ENCODE results near the gene FTL.

FTL gene

DNA sequence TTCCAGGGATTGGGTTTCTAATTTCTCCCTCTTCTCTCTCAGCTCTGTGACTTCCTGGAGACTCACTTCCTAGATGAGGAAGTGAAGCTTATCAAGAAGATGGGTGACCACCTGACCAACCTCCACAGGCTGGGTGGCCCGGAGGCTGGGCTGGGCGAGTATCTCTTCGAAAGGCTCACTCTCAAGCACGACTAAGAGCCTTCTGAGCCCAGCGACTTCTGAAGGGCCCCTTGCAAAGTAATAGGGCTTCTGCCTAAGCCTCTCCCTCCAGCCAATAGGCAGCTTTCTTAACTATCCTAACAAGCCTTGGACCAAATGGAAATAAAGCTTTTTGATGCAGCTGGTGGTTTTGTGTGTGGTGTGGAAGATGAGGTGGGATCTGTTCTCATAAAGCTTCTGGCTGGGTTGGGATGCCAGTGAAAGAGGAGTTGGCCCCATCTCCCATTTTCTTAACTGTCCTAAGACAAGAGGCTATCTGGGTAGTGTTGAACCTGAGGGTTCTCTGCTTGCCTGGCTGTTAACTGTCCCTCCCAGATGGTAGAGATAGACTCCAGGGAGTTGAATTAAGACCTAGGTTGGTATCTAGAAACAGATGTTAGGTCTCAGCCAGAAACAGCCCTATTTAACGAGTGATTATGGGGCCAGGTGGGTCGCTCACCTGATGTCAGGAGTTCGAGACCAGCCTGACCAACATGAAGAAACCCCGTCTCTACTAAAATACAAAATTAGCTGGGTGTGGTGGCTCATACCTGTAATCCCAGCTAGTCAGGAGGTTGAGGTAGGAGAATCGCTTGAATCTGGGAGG, 1.6 kb downstream of the FTL start:
- no peak for ATAC-seq

GRCh38 chr19:48967346-48968178, 2.5 kb downstream of the FTL start:
- no peak for ATAC-seq

DNA sequence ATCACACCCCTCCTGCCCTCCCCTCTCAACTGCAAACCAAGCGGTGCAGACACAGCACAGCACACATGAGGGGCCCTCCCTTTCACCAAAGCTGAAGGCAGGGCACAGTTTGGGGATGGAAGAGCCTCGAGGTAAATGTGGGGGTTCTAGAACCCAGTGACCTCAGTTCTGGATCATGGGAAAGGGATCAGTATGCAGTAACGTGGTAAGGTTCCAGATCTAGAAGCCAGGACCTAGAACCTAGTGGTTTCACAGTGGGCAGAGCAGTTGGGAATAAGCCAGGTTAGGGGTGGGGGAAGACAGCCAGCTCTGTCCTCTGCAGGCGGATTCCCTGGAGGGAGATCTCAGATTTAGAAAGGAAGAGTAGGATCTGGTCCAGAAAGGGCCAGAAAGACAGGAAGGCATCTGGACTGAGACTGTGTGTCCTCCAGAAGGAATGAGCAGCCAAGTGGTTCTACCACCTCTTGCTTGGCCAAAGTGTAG, 3.1 kb downstream of the FTL start:
- ATAC-seq, result no peak

GRCh38 chr19:48968813-48969218, 3.7 kb downstream of the FTL start:
- ATAC-seq, result no peak

- ATAC-seq, result no peak
Measured at GRCh38 chr19:48969276-48970138, 4.4 kb downstream of the FTL start.

DNA sequence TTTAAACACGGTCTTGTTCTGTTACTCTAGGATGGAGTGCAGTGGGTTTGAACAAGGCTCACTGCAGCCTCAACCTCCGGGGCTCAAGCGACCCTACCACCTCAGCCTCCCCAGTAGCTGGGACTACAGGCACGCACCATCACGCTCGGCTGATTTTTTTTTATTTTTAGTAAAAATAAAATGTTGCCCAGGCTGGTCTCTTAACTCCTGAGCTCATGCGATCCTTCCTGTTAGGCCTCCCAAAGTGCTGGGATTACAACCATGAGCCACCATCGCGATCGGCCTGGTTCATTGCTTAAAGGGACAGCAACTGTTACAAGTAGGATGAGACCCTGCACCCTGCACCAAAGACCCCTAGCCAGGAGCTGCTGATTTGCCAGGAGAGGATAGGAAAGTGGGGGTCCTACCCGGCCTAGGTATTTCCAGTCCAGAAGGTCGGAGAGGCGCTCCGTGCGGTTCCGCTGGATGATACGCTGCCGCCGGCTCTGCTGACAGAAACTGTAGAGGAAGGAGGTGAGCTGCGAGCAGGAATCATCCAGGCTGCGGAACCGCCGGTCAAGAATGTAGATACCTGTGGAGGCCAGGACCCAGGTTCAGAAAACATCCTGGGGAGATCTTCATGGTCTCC, 5.1 kb downstream of the FTL start:
- no peak for ATAC-seq

DNA sequence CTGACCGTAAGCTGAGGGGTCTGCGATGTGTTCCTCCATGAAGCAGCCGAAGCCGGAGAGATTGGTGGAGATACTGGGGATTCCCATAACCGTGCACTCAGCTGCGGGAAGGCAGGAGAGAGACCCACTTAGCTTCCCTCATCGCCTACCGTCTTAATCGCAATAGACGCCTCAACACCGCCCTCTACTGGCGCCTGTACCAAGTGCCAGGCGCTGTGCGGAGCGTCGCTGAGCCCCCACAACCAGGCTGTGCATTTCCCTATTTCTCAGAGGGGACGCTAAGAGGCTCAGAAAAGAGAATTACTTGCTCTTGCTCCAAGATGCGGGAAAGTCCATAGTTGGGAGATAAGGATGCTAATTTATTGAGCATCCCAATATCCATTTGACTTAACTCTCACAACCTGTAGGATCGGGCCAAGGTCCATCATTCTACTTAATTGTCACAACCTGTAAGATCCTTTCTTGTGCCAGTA, 5.8 kb downstream of the FTL start:
- ATAC-seq, result peak; percentile 81 to 86

GRCh38 chr19:48975947-48976847, 11.1 kb downstream of the FTL start:
- peak in 1 of 2 donors; percentile 36 for ATAC-seq

GRCh38 chr19:48977061-48977460, 12.0 kb downstream of the FTL start:
- no peak for ATAC-seq

- ATAC-seq, result no peak
Measured at GRCh38 chr19:48982280-48982679, 17.2 kb downstream of the FTL start.

DNA sequence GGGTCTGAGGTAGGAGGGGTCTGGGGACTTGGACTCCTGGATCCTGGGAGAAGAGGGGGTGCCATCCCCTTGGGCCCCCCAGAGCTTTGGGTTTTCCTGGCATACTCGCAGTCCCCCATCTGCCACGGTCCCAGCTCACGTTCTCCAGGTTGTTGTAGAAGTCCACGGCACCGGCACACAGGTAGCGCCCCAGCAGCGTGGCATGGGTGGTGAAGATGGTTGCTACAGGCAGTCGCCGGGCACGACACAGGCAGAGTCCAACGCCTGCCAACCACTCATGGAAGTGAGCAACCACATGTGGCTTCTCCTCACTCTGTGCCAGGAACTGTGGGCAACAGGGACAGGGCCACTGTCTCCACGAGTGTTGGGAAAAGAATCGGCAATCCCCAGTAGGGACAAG, 20.6 kb downstream of the FTL start:
- no peak for ATAC-seq

DNA sequence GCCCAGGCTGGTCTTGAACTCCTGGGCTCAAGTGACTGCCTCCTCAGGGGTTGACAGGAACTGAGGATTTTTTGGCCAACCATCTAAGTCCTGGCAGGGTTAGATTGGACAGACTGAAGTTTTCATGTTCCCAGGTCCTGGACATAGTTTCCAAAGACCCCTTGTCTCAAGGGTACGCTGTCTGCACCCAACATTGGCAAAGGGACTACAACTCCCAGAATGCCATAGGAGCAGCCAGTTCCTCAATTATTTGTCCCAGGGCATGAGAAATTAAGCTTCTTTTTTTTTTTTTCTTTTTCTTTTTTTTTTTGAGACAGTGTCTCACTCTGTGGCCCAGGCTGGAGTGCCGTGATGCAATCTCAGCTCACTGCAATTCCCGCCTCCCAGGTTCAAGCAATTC, 21.1 kb downstream of the FTL start:
- no peak for ATAC-seq

DNA sequence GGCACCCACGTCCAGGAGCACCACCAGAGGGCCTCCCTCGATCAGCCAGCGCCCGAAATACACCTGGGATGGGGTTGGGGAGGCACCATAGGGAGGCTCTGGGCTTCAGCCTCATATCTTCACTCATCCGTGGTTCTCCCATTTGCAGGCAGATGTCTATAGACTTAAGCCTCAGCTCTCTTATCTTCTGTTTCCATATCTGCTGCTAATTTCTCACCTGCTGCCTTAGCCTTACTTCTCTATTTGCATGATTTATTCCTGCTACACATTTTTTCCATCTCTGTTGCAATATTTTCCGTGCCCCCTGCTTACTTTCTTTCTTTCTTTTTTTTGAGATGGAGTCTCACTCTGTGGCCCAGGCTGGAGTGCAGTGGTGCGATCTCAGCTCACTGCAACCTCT, 22.2 kb downstream of the FTL start:
- ATAC-seq, result no peak

GRCh38 chr19:48988286-48988685, 23.2 kb downstream of the FTL start:
- ATAC-seq, result no peak

- no peak for ATAC-seq
Measured at GRCh38 chr19:48988860-48989259, 23.8 kb downstream of the FTL start.

GRCh38 chr19:48989701-48990291, 24.7 kb downstream of the FTL start:
- ATAC-seq, result no peak

DNA sequence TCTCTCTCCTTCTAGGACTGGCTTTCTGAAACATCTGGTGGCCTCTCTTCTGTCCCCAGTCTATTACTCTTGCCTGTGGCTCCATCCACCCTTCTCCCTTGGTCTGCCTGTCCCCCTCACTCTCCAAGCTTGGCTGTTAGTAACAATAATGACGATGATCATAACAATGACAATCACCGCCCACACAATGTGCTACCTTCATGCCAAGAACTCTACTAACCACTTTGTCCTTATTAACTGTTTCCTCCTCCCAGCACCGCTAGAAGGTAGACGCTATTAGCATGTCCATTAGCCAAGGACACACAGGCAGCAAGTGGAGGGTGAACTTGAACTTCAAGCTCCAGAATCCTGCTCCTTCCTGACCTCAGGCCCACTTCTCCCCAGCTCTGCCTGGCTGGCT, 25.3 kb downstream of the FTL start:
- no peak for ATAC-seq

DNA sequence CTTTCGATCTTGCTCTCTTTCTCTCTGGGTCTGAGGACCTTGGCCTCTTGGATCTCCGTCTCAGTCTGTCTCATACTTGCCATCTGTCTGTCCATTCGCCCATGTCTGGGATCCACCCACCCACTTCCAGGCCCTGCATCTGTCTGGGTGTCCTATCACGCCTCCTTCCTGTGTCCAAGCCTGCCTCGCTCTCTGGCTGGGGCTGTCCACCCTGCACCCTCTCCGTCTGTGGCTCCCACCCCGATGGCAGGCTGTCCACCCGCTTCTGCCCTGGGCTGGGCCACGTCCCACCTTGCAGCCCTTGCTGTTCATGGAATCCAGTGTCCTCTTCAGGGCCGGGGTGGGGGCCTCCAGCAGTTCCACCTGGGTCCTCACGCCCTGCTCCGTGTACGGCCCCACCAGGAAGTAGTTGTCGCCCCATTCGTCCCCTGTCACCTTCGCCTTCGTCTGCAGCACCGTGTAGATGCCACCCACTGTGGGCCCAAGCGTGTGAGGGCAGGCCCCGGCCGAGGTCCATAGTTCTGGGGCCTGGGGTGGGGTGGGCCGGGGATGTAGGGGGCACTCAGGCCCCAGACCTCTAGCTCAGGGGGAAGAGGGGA, 26.0 kb downstream of the FTL start:
- ATAC-seq, result no peak

DNA sequence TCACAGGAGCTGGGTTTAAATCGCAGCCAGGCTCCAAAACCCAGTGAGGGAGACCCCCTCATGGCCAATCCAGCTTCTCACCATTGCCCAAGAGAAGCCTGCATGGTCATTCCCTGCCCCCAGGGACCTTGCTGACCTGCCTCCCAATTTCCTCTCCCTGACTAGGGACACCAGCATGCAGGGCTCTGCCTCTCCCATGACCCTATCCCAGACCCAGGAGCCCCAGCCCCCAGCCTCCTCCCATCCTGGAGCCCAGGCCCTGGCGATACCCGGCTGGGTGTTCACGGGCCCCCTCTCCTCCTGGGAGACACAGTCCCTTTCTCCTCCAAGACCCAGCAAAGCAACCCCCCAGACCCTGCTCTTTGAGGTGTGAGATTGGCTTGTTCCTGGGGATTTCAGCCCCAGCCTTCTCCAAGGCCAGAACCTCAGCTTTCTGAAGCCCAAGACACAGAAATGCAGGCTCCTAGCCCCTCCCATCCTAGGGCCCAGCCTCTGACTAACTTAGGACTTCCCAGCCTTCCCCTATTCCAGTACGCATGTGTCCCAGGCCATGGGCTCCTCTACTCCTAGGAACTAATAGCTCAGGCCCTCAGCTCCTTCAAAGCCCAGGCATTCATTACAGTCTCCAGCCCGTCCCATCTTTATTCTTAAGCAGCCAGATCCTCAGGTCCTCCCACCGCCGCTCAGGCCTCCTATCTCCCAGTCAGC, 26.9 kb downstream of the FTL start:
- no peak for ATAC-seq

All from activated CD4-positive, CD25-positive, alpha-beta regulatory T cell treated with anti-CD3 and anti-CD28 coated beads, Interleukin-2, amount 50 U/mL, for 24 hours (primary cell).